Liver (tissue), 9 donors: ENCODE measurements around the gene YPEL4. TPM values are rescaled to one million over a fixed set of nuclear protein-coding genes. Genes with fewer than 3 reads are reported as not detected.

ENCODE experiments used
- DNase-seq: peaks from one replicate; pipeline ENCODE4 v3.0.0-alpha.2; 2017; ENCODE audit warnings: low spot score
- H3K27ac ChIP-seq, 2 donors: one replicate each; pipeline ENCODE4 v1.7.0; 2013; ENCODE audit warnings: inconsistent platforms in 2 of 2, low read length in 2 of 2, control low read depth in 1 of 2, low read depth in 1 of 2, mild to moderate bottlenecking in 1 of 2
- H3K27me3 ChIP-seq, 4 donors: one replicate each; pipeline versions ENCODE4 v1.6.1 to v1.7.0; 2013; ENCODE audit warnings: low read length in 3 of 4, inconsistent platforms in 1 of 4, mild to moderate bottlenecking in 1 of 4, moderate library complexity in 1 of 4; ENCODE audit not compliant: control insufficient read depth in 4 of 4, insufficient read depth in 4 of 4
- H3K36me3 ChIP-seq, 4 donors: one replicate each; pipeline versions ENCODE4 v1.6.1 to v1.7.0; 2013; ENCODE audit warnings: low read length in 3 of 4, mild to moderate bottlenecking in 3 of 4, low read depth in 1 of 4, moderate library complexity in 1 of 4; ENCODE audit not compliant: control insufficient read depth in 4 of 4, insufficient read depth in 3 of 4
- H3K4me1 ChIP-seq, 4 donors: one replicate each; pipeline versions ENCODE4 v1.6.1 to v1.7.0; 2013; ENCODE audit warnings: low read length in 3 of 4, mild to moderate bottlenecking in 3 of 4, moderate library complexity in 1 of 4; ENCODE audit not compliant: control insufficient read depth in 4 of 4, insufficient read depth in 4 of 4
- H3K4me3 ChIP-seq, 3 donors: one replicate each; pipeline versions ENCODE4 v1.6.1 to v1.7.0; 2013; ENCODE audit warnings: low read length in 3 of 3, control low read depth in 1 of 3, low read depth in 1 of 3, mild to moderate bottlenecking in 1 of 3
- H3K9ac ChIP-seq, 2 donors: one replicate each; pipeline ENCODE4 v1.7.0; 2013; ENCODE audit warnings: low read length in 2 of 2, mild to moderate bottlenecking in 2 of 2, moderate library complexity in 2 of 2, control low read depth in 1 of 2, low read depth in 1 of 2
- H3K9me3 ChIP-seq, 4 donors: one replicate each; pipeline versions ENCODE4 v1.6.1 to v1.7.0; 2013; ENCODE audit warnings: low read length in 3 of 4; ENCODE audit not compliant: control insufficient read depth in 4 of 4
- EGR1 ChIP-seq, 2 donors: IDR thresholded peaks; 2 replicates each; pipeline ENCODE4 v1.6.1; 2016 to 2018; ENCODE audit warnings: antibody characterized with exemption in 2 of 2, low read depth in 2 of 2
- FOXA2 ChIP-seq: IDR thresholded peaks from 2 replicates; pipeline ENCODE4 v1.6.1; 2016; ENCODE audit warnings: antibody characterized with exemption
- GABPA ChIP-seq, 2 donors: IDR thresholded peaks in 1 of 2; conservative IDR thresholded peaks in 1 of 2; 2 replicates each; pipeline ENCODE4 v1.6.1; 2016; ENCODE audit warnings: antibody characterized with exemption in 2 of 2, mild to moderate bottlenecking in 1 of 2, moderate library complexity in 1 of 2
- HNF4A ChIP-seq, 2 donors: conservative IDR thresholded peaks; 2 replicates each; pipeline ENCODE4 v1.6.1; 2016; ENCODE audit warnings: antibody characterized with exemption in 2 of 2, mild to moderate bottlenecking in 2 of 2
- HNF4G ChIP-seq: IDR thresholded peaks from 2 replicates; pipeline ENCODE4 v1.6.1; 2016; ENCODE audit warnings: antibody characterized with exemption
- JUND ChIP-seq, 2 donors: IDR thresholded peaks; 2 replicates each; pipeline ENCODE4 v1.6.1; 2016; ENCODE audit warnings: antibody characterized with exemption in 2 of 2
- NR2F2 ChIP-seq: IDR thresholded peaks from 2 replicates; pipeline ENCODE4 v1.6.1; 2016; ENCODE audit warnings: antibody characterized with exemption
- RAD21 ChIP-seq, 2 donors: IDR thresholded peaks; 2 replicates each; pipeline ENCODE4 v1.6.1; 2016; ENCODE audit warnings: antibody characterized with exemption in 2 of 2, mild to moderate bottlenecking in 2 of 2
- RXRA ChIP-seq, 2 donors: IDR thresholded peaks; 2 replicates each; pipeline ENCODE4 v1.6.1; 2017 to 2018; ENCODE audit warnings: antibody characterized with exemption in 2 of 2, mild to moderate bottlenecking in 1 of 2
- TAF1 ChIP-seq: conservative IDR thresholded peaks from 2 replicates; pipeline ENCODE4 v1.6.1; 2016; ENCODE audit warnings: antibody characterized with exemption, mild to moderate bottlenecking
- WGBS: extraction: QIAGEN DNeasy Blood & Tissue Kit; methylation state at CpG from one replicate; pipeline ENCODE4 v1.1.7; 2013; 5-methylcytosine and 5-hydroxymethylcytosine counted together
- polyA plus RNA-seq, 2 donors: library from polyadenylated mRNA; stranded (reverse) in 1 of 2; unstranded in 1 of 2; fragments of 200-250 nt in 1 of 2; fragments of >200 nt in 1 of 2; fragmentation: Nextera tagmentation in 1 of 2; extraction: Ambion mirVana in 1 of 2; gene quantifications; one replicate each; pipeline versions ENCODE4 v1.2.1 to v1.2.3, GENCODE V29; 2013 to 2015
- total RNA-seq, 2 donors: library from RNA; depleted of rRNA; stranded (reverse); fragments of >200 nt; gene quantifications; one replicate each; pipeline ENCODE4 v1.2.3, GENCODE V29; 2014
- TF ChIP-seq, protein P1 (sequence below): IDR thresholded peaks from 2 replicates; pipeline ENCODE4 v1.6.1; 2016; ENCODE audit warnings: antibody characterized with exemption
- TF ChIP-seq, protein P2 (sequence below): IDR thresholded peaks from 2 replicates; pipeline ENCODE4 v1.6.1; 2016; ENCODE audit warnings: antibody characterized with exemption
- TF ChIP-seq, protein P3 (sequence below): IDR thresholded peaks from 2 replicates; pipeline ENCODE4 v1.6.1; 2016; ENCODE audit warnings: antibody characterized with exemption
- TF ChIP-seq, protein P4 (sequence below): fragments of 150-350 bp; IDR thresholded peaks from 2 replicates; pipeline ENCODE4 v1.5.1; 2017; ENCODE audit warnings: improper control_type of control experiment, low read depth, low read length; ENCODE audit not compliant: missing input control
- TF ChIP-seq, protein P5 (sequence below): IDR thresholded peaks from 2 replicates; pipeline ENCODE4 v1.6.1; 2016; ENCODE audit warnings: antibody characterized with exemption, mild to moderate bottlenecking
- donor health status: healthy.
- donor health status: healthy.
- donor health status: healthy.
- donor health status: healthy.
- donor health status: healthy.

YPEL4 gene
- total and polyA plus RNA-seq, 4 donors: 0.08 to 19.9 (median 0.22) TPM

DNA sequence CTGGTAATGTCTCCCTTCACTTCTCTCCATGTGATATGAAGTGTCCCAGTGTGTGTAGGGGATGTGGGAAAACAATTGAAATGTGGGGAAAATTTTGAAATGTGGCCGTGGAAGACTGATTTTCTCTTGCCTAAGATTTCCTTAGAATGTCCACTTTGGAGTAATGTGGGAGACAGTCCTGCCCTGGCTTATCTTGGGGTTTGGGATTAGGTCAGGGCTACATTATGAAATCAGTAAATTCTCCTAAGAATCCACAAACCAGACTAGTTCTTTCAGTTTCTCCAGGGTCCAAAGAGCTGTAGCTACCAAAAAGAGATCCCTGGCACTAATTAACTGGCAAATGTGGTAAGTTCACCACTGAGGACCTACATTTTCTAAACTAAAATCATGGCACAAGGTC, 22.8 kb downstream of the YPEL4 start (continued):
- TF ChIP-seq, protein P1, sequence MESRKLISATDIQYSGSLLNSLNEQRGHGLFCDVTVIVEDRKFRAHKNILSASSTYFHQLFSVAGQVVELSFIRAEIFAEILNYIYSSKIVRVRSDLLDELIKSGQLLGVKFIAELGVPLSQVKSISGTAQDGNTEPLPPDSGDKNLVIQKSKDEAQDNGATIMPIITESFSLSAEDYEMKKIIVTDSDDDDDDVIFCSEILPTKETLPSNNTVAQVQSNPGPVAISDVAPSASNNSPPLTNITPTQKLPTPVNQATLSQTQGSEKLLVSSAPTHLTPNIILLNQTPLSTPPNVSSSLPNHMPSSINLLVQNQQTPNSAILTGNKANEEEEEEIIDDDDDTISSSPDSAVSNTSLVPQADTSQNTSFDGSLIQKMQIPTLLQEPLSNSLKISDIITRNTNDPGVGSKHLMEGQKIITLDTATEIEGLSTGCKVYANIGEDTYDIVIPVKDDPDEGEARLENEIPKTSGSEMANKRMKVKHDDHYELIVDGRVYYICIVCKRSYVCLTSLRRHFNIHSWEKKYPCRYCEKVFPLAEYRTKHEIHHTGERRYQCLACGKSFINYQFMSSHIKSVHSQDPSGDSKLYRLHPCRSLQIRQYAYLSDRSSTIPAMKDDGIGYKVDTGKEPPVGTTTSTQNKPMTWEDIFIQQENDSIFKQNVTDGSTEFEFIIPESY: no peak

DNA sequence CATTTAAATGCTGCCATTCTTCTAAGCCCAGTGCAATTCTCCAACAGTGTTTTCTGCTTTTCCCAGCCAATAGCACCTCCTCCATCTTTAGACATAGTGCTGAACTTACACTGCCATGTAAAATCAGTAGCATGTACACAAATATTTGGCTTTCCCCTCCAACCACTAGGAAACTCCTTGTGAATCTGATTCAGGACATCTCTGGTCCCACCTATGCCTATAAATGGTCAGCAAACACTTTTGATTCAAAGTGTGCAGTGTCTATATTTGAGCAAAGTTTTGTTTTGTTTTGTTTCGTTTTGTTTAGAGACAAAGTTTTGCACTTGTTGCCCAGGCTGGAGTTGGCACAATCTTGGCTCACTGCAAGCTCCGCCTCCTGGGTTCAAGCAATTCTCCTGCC, 24.8 kb downstream of the YPEL4 start:
- Histone ChIP-seq H3K4me3 (no peak overlapping the region), H3K9me3 (no peaks in the 10 kb centered on the region), H3K4me1 (peaks cover 0 to 5% (median 0%) of the 10 kb centered on the region in 4 donors), H3K27me3 (no peaks in the 10 kb centered on the region), H3K9ac (no peak overlapping the region), H3K36me3 (peaks cover 3 to 32% (median 21%) of the 10 kb centered on the region in 4 donors), H3K27ac (no peak overlapping the region)
- no peak for DNase-seq
- WGBS: 68% methylated on average over 2 of the region's 2 CpGs
- no peak for TF ChIP-seq RAD21 (IDR thresholded peaks at IDR 0.05)
- TF ChIP-seq HNF4A (conservative IDR thresholded peaks at IDR 0.05): no peak
- TF ChIP-seq, protein P2, sequence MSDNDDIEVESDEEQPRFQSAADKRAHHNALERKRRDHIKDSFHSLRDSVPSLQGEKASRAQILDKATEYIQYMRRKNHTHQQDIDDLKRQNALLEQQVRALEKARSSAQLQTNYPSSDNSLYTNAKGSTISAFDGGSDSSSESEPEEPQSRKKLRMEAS: no peak
- TF ChIP-seq, protein P3, sequence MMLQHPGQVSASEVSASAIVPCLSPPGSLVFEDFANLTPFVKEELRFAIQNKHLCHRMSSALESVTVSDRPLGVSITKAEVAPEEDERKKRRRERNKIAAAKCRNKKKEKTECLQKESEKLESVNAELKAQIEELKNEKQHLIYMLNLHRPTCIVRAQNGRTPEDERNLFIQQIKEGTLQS: no peak
- TF ChIP-seq, protein P4, sequence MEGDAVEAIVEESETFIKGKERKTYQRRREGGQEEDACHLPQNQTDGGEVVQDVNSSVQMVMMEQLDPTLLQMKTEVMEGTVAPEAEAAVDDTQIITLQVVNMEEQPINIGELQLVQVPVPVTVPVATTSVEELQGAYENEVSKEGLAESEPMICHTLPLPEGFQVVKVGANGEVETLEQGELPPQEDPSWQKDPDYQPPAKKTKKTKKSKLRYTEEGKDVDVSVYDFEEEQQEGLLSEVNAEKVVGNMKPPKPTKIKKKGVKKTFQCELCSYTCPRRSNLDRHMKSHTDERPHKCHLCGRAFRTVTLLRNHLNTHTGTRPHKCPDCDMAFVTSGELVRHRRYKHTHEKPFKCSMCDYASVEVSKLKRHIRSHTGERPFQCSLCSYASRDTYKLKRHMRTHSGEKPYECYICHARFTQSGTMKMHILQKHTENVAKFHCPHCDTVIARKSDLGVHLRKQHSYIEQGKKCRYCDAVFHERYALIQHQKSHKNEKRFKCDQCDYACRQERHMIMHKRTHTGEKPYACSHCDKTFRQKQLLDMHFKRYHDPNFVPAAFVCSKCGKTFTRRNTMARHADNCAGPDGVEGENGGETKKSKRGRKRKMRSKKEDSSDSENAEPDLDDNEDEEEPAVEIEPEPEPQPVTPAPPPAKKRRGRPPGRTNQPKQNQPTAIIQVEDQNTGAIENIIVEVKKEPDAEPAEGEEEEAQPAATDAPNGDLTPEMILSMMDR: no peak

DNA sequence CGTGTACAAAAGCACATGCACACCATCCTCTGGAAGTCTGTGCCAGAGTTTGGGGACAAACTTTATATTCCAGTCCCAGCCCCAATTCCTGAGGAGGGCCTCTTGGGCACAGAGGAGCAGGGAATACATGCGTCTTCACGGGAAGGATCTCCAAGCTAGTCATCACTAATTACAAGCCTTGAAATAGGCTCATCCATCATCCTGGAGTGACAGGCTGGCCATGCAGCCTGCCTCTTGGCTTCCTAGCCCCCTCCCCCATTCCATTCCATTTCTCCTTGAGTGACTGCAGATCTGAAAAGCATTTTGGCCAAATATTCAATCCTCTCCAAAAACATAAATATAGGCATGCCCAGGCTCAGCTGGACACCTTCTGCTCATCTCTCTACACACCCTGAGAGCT, 27.4 kb downstream of the YPEL4 start:
- TF ChIP-seq HNF4G (no peak), FOXA2 (no peak), TAF1 (no peak), GABPA (IDR thresholded peaks at IDR 0.05 in 1 of 2, conservative IDR thresholded peaks at IDR 0.05 in 1 of 2) (no peak), RXRA (IDR thresholded peaks at IDR 0.05) (no peak), NR2F2 (no peak), JUND (IDR thresholded peaks at IDR 0.05) (no peak), HNF4A (conservative IDR thresholded peaks at IDR 0.05) (no peak), EGR1 (IDR thresholded peaks at IDR 0.05; ENCODE audit: low read depth in 2 of 2) (no peak)
- TF ChIP-seq, protein P5, sequence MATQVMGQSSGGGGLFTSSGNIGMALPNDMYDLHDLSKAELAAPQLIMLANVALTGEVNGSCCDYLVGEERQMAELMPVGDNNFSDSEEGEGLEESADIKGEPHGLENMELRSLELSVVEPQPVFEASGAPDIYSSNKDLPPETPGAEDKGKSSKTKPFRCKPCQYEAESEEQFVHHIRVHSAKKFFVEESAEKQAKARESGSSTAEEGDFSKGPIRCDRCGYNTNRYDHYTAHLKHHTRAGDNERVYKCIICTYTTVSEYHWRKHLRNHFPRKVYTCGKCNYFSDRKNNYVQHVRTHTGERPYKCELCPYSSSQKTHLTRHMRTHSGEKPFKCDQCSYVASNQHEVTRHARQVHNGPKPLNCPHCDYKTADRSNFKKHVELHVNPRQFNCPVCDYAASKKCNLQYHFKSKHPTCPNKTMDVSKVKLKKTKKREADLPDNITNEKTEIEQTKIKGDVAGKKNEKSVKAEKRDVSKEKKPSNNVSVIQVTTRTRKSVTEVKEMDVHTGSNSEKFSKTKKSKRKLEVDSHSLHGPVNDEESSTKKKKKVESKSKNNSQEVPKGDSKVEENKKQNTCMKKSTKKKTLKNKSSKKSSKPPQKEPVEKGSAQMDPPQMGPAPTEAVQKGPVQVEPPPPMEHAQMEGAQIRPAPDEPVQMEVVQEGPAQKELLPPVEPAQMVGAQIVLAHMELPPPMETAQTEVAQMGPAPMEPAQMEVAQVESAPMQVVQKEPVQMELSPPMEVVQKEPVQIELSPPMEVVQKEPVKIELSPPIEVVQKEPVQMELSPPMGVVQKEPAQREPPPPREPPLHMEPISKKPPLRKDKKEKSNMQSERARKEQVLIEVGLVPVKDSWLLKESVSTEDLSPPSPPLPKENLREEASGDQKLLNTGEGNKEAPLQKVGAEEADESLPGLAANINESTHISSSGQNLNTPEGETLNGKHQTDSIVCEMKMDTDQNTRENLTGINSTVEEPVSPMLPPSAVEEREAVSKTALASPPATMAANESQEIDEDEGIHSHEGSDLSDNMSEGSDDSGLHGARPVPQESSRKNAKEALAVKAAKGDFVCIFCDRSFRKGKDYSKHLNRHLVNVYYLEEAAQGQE: no peak
- TF ChIP-seq, protein P4: no peak
- TF ChIP-seq, protein P2: no peak
- H3K36me3 ChIP-seq: peaks cover 0 to 32% (median 24%) of the 10 kb centered on the region in 4 donors
- WGBS: 91% methylated on average over 3 of the region's 3 CpGs
- H3K4me1 ChIP-seq: peaks cover 0 to 24% (median 11%) of the 10 kb centered on the region in 4 donors
- no peak overlapping the region for H3K9ac ChIP-seq
- H3K9me3 ChIP-seq: no peaks in the 10 kb centered on the region
- no peak overlapping the region for H3K27ac ChIP-seq
- H3K4me3 ChIP-seq: no peak overlapping the region
- no peaks in the 10 kb centered on the region for H3K27me3 ChIP-seq
- no peak for DNase-seq
